Measurements from ENCODE around the gene CCBE1.

Gene CCBE1

DNA sequence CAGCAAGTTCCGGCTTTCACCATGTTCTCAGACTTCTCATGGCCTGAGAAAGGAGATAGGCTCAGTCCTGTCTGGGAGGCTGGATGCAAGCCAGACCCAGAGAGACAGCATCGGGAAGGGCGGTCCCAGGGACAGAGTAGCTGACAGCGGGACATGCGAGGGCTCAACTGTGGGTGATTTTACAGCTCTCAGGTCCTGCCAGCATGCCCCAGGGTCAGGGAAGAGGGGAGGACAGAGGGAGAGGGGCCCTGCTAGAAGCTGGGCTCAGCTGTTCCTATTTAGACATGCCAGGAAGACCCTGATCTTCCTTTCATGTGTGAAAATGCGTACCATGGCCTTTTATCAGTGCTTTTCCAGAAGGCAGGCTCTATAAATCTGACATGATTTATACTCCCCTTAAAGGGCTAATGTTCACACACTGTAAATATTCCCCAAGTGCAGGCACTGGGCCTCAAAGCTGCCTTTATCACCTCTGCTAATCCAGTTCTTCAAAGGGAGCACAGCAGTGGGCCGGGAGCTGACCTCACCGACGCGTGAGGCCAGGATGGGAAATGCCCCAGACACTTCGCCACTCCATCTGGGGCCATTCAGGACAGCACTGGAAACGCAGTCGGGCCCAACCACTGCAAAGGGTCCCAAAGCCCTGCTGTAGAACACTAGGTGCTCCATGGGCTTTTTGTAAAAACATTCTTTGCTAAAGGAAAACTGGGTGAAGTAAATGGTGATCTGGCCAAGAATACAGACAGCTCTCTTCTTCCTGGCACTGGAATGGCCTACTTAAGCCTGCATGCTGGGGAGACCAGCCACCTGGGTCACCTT is 242.1 kb downstream of the CCBE1 start:
- H3K79me2 ChIP-seq (ENCODE audit: insufficient read depth, low read length): no peaks in the 10 kb centered on the region
- no peaks in the 10 kb centered on the region for H3K9me2 ChIP-seq (replicated peaks; ENCODE audit: insufficient read depth, low read length)
- H3K4me2 ChIP-seq (ENCODE audit: low read depth, low read length, poor library complexity, severe bottlenecking): no peak overlapping the region
- no peaks in the 10 kb centered on the region for H3K9me3 ChIP-seq (ENCODE audit: insufficient read depth, low read length)
- H3F3A ChIP-seq (ENCODE audit: insufficient read depth): no peaks in the 10 kb centered on the region
- H2AFZ ChIP-seq (ENCODE audit: low read depth, low read length, severe bottlenecking): no peak overlapping the region
- TF ChIP-seq, protein P1, sequence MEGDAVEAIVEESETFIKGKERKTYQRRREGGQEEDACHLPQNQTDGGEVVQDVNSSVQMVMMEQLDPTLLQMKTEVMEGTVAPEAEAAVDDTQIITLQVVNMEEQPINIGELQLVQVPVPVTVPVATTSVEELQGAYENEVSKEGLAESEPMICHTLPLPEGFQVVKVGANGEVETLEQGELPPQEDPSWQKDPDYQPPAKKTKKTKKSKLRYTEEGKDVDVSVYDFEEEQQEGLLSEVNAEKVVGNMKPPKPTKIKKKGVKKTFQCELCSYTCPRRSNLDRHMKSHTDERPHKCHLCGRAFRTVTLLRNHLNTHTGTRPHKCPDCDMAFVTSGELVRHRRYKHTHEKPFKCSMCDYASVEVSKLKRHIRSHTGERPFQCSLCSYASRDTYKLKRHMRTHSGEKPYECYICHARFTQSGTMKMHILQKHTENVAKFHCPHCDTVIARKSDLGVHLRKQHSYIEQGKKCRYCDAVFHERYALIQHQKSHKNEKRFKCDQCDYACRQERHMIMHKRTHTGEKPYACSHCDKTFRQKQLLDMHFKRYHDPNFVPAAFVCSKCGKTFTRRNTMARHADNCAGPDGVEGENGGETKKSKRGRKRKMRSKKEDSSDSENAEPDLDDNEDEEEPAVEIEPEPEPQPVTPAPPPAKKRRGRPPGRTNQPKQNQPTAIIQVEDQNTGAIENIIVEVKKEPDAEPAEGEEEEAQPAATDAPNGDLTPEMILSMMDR (IDR thresholded peaks at IDR 0.05; ENCODE audit: insufficient read depth, low read length, poor library complexity, severe bottlenecking): no peak
- no peak for TF ChIP-seq EZH2phosphoT487 (conservative IDR thresholded peaks at IDR 0.05; ENCODE audit: low read length)
- H3K4me3 ChIP-seq (ENCODE audit: insufficient read depth, low read length, poor library complexity, severe bottlenecking): no peak overlapping the region
- no peaks in the 10 kb centered on the region for H3K36me3 ChIP-seq (ENCODE audit: low read length)
- H3K9ac ChIP-seq (ENCODE audit: low read length): no peak overlapping the region
- H3K27me3 ChIP-seq (ENCODE audit: low read length): no peaks in the 10 kb centered on the region
- no peak overlapping the region for H3K27ac ChIP-seq (ENCODE audit: low read depth, low read length)
- H4K20me1 ChIP-seq (ENCODE audit: low read depth, low read length): no peaks in the 10 kb centered on the region

DNA sequence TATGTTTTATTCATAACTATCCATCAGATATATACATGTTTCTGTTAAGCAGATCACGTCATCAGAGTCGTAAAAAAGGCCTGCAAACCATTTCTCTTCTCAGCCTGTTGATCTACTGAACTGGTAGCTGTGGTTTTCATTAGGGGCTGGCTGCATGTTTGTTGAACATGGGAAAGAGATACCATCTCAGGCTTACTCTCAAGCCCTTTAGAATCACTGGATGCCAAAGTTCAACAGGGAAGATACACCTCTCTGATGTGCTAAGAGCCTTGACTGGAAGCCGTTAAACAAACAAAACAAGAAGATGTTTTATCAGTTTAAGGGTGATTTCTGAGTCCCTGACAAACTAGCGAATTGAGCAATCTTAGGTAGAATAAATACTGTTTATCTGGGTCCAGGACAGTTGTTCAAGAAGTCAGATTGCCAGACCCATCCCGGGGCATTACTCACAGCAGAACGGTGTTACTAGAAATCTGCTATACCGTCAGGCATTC is 243.7 kb downstream of the CCBE1 start:
- no peak overlapping the region for H3K27ac ChIP-seq (ENCODE audit: low read depth, low read length)
- no peaks in the 10 kb centered on the region for H3K36me3 ChIP-seq (ENCODE audit: low read length)
- no peak overlapping the region for H3K4me3 ChIP-seq (ENCODE audit: insufficient read depth, low read length, poor library complexity, severe bottlenecking)
- no peaks in the 10 kb centered on the region for H3F3A ChIP-seq (ENCODE audit: insufficient read depth)
- no peaks in the 10 kb centered on the region for H3K27me3 ChIP-seq (ENCODE audit: low read length)
- no peaks in the 10 kb centered on the region for H3K9me2 ChIP-seq (replicated peaks; ENCODE audit: insufficient read depth, low read length)
- TF ChIP-seq, protein P1 (IDR thresholded peaks at IDR 0.05; ENCODE audit: insufficient read depth, low read length, poor library complexity, severe bottlenecking): no peak
- TF ChIP-seq EZH2phosphoT487 (conservative IDR thresholded peaks at IDR 0.05; ENCODE audit: low read length): no peak
- no peak overlapping the region for H3K9ac ChIP-seq (ENCODE audit: low read length)
- H4K20me1 ChIP-seq (ENCODE audit: low read depth, low read length): no peaks in the 10 kb centered on the region
- no peaks in the 10 kb centered on the region for H3K9me3 ChIP-seq (ENCODE audit: insufficient read depth, low read length)
- H2AFZ ChIP-seq (ENCODE audit: low read depth, low read length, severe bottlenecking): no peak overlapping the region
- H3K4me2 ChIP-seq (ENCODE audit: low read depth, low read length, poor library complexity, severe bottlenecking): no peak overlapping the region
- H3K79me2 ChIP-seq (ENCODE audit: insufficient read depth, low read length): no peaks in the 10 kb centered on the region

DNA sequence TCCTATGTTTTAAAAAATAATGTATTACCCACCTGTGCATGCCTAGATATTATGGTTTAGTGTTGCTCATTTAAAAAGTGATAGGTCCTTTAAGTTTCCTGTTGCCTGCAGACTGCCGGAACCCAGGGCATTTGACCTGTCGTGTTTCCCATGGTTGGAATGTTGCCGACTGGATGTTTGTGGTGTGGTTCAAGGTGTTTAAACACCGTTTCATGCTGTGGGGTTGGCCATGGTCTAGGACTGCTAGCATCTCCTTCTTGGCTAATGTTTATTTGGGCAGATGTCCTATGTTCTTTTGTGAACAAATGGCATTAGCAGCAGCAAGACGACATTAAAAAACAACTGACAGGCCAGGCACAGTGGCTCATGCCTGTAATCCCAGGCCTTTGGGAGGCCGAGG is 245.3 kb downstream of the CCBE1 start:
- Histone ChIP-seq H3K9ac (ENCODE audit: low read length) (no peak overlapping the region), H3F3A (ENCODE audit: insufficient read depth) (no peaks in the 10 kb centered on the region), H3K9me2 (replicated peaks; ENCODE audit: insufficient read depth, low read length) (no peaks in the 10 kb centered on the region), H3K4me2 (ENCODE audit: low read depth, low read length, poor library complexity, severe bottlenecking) (no peak overlapping the region), H3K27me3 (ENCODE audit: low read length) (no peaks in the 10 kb centered on the region), H3K79me2 (ENCODE audit: insufficient read depth, low read length) (no peaks in the 10 kb centered on the region), H3K9me3 (ENCODE audit: insufficient read depth, low read length) (no peaks in the 10 kb centered on the region), H2AFZ (ENCODE audit: low read depth, low read length, severe bottlenecking) (no peak overlapping the region), H4K20me1 (ENCODE audit: low read depth, low read length) (no peaks in the 10 kb centered on the region), H3K27ac (ENCODE audit: low read depth, low read length) (no peak overlapping the region), H3K36me3 (ENCODE audit: low read length) (no peaks in the 10 kb centered on the region), H3K4me3 (ENCODE audit: insufficient read depth, low read length, poor library complexity, severe bottlenecking) (no peak overlapping the region)
- TF ChIP-seq, protein P1 (IDR thresholded peaks at IDR 0.05; ENCODE audit: insufficient read depth, low read length, poor library complexity, severe bottlenecking): no peak

Data from SU-DHL-6 (cell line).